GM23248 (cell line): ENCODE measurements around the gene ELMO1.

ENCODE experiments used
- EZH2 ChIP-seq: fragments of 200-600 bp; sonication (generic); IDR thresholded peaks from 2 replicates; pipeline ENCODE4 v1.6.1; 2018; ENCODE audit warnings: antibody characterized with exemption, mild to moderate bottlenecking; ENCODE audit not compliant: insufficient read depth, poor library complexity, severe bottlenecking
- EZH2phosphoT487 ChIP-seq: fragments of 200-600 bp; sonication (generic); IDR thresholded peaks from 2 replicates; pipeline ENCODE4 v1.6.1; 2018; ENCODE audit warnings: antibody characterized with exemption, moderate library complexity, mild to moderate bottlenecking, low read depth; ENCODE audit not compliant: insufficient read depth

- TF ChIP-seq EZH2 (no peak), EZH2phosphoT487 (no peak)
Observed at GRCh38 chr7:37284805-37285231, 163.8 kb downstream of the ELMO1 start.
